ENCODE results near the gene GAS7. TPM values are rescaled to one million over a fixed set of nuclear protein-coding genes. Genes with fewer than 3 reads are reported as not detected.

GAS7 gene
- total and polyA plus RNA-seq, 2 experiments from 2014 or later, result 1.9 to 10.7 TPM

DNA sequence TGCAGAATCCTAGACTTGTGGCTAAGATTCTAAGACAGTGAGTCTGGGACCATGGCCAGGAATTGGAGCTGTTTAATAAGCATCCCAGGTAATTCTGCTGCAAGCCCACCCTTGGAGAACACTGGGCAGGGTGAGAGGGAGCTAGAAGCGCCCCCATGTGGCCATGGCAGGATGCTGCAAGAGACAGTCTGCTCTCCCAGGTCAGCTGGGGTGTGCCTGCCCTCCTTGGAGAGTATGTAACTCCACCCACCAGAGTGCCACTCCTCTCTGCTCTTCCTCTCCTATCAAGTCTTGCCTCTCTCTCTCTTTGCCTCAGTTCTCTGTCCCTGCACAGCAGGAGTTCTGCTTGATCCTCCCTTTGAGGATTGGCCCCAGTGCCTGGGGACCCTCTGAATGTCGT, 308.3 kb downstream of the GAS7 start:
- H3K27me3 ChIP-seq (ENCODE audit: insufficient read depth), result no peaks in the 10 kb centered on the region
- TF ChIP-seq JUNB (IDR thresholded peaks at IDR 0.05; ENCODE audit: unreplicated experiment), result no peak
- TF ChIP-seq NANOG (IDR thresholded peaks at IDR 0.05; ENCODE audit: borderline replicate concordance), result no peak
- TF ChIP-seq, protein P1, sequence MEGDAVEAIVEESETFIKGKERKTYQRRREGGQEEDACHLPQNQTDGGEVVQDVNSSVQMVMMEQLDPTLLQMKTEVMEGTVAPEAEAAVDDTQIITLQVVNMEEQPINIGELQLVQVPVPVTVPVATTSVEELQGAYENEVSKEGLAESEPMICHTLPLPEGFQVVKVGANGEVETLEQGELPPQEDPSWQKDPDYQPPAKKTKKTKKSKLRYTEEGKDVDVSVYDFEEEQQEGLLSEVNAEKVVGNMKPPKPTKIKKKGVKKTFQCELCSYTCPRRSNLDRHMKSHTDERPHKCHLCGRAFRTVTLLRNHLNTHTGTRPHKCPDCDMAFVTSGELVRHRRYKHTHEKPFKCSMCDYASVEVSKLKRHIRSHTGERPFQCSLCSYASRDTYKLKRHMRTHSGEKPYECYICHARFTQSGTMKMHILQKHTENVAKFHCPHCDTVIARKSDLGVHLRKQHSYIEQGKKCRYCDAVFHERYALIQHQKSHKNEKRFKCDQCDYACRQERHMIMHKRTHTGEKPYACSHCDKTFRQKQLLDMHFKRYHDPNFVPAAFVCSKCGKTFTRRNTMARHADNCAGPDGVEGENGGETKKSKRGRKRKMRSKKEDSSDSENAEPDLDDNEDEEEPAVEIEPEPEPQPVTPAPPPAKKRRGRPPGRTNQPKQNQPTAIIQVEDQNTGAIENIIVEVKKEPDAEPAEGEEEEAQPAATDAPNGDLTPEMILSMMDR (conservative IDR thresholded peaks at IDR 0.05; ENCODE audit: low read depth in 2 of 2), result peak; percentile 83 to 88
- Mint-ChIP-seq H3K4me1 (peaks cover 3% of the 10 kb centered on the region; the same call in 2 of the 3 replicates), H3K27me3 (ENCODE audit: insufficient read depth, low read depth, poor library complexity) (peaks cover 7% of the 10 kb centered on the region), H3K9me3 (peaks cover 3% of the 10 kb centered on the region; the same call in 2 of the 3 replicates), H3K4me3 (no peak overlapping the region), H3K27ac (no peak overlapping the region), H3K36me3 (ENCODE audit: low read depth) (no peaks in the 10 kb centered on the region; the same call in 2 of the 3 replicates)
- peak; percentile 88 for DNase-seq (ENCODE audit: low spot score)
- no peak overlapping the region for H3K4me3 ChIP-seq
- no peaks in the 10 kb centered on the region for H4K20me1 ChIP-seq (replicated peaks; ENCODE audit: insufficient read depth)
- H3K9me2 ChIP-seq (ENCODE audit: insufficient read depth), result 0 out of 2 replicates have a peak, but pooled peaks cover 7% of the 10 kb centered on the region
- ATAC-seq, result peak; percentile 100
- H3K4me1 ChIP-seq (ENCODE audit: insufficient read depth), result no peaks in the 10 kb centered on the region
- H2AFZ ChIP-seq, result peak overlapping the region; percentile 93; the same call in 1 of the 2 replicates
- no peaks in the 10 kb centered on the region for H3K79me2 ChIP-seq (replicated peaks; ENCODE audit: insufficient read depth)
- H3K36me3 ChIP-seq (ENCODE audit: insufficient read depth), result no peaks in the 10 kb centered on the region
- H3K27ac ChIP-seq (ENCODE audit: low read depth), result no peak overlapping the region
- no peak overlapping the region for H3K4me2 ChIP-seq
- no peaks in the 10 kb centered on the region for H3F3A ChIP-seq (replicated peaks; ENCODE audit: low read depth)

DNA sequence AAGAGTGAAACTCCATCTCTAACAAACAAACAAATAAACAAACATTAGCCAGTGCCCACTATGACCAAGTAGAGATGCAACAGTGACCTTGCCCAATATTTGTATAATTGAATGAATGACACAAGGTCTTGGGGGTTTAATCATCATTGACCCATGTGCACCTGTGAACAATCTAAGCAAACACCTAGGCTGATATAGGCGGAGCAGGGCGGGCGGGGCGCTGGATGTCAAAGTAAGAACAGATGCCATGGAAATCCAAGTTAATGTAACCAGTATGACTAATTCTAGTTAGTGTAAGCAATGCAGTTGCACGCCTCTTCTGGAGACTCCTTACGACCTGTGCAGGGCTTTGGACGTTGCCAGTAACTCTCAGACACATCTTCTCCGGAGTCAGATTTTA, 310.9 kb downstream of the GAS7 start:
- no peak for DNase-seq (ENCODE audit: low spot score)
- no peaks in the 10 kb centered on the region for H3F3A ChIP-seq (replicated peaks; ENCODE audit: low read depth)
- no peak overlapping the region for H3K4me2 ChIP-seq
- no peak overlapping the region for H3K27ac ChIP-seq (ENCODE audit: low read depth)
- Mint-ChIP-seq H3K4me1 (peaks cover 3% of the 10 kb centered on the region; the same call in 2 of the 3 replicates), H3K27me3 (ENCODE audit: insufficient read depth, low read depth, poor library complexity) (peaks cover 3% of the 10 kb centered on the region), H3K4me3 (no peak overlapping the region), H3K27ac (no peak overlapping the region), H3K36me3 (ENCODE audit: low read depth) (peaks cover 6% of the 10 kb centered on the region; the same call in 2 of the 3 replicates), H3K9me3 (peaks cover 22% of the 10 kb centered on the region)
- no peaks in the 10 kb centered on the region for H3K79me2 ChIP-seq (replicated peaks; ENCODE audit: insufficient read depth)
- H4K20me1 ChIP-seq (replicated peaks; ENCODE audit: insufficient read depth), result no peaks in the 10 kb centered on the region
- TF ChIP-seq ZNF331 (CRISPR knock-in tag; IDR thresholded peaks at IDR 0.05; ENCODE audit: low read depth) (no peak), CREB1 (CRISPR knock-in tag; IDR thresholded peaks at IDR 0.05; ENCODE audit: low read depth) (no peak), JUNB (IDR thresholded peaks at IDR 0.05; ENCODE audit: unreplicated experiment) (no peak), NANOG (IDR thresholded peaks at IDR 0.05; ENCODE audit: borderline replicate concordance) (no peak), POLR2AphosphoS5 (IDR thresholded peaks at IDR 0.05; ENCODE audit: low read depth) (no peak), ZNF114 (CRISPR knock-in tag; IDR thresholded peaks at IDR 0.05) (no peak)
- TF ChIP-seq, protein P1 (conservative IDR thresholded peaks at IDR 0.05; ENCODE audit: low read depth in 2 of 2), result no peak
- 0 out of 2 replicates have a peak, but pooled peaks cover 7% of the 10 kb centered on the region for H3K9me2 ChIP-seq (ENCODE audit: insufficient read depth)
- H3K36me3 ChIP-seq (ENCODE audit: insufficient read depth), result no peaks in the 10 kb centered on the region
- H3K4me3 ChIP-seq, result no peak overlapping the region
- no peaks in the 10 kb centered on the region for H3K4me1 ChIP-seq (ENCODE audit: insufficient read depth)
- H3K27me3 ChIP-seq (ENCODE audit: insufficient read depth), result no peaks in the 10 kb centered on the region
- no peak overlapping the region for H2AFZ ChIP-seq
- no peak for ATAC-seq
